NCI-H2227 treated with DMSO at 0.1 percent for 48 hours (cell line): ENCODE data around the gene ACER3.

ENCODE experiments used
- DNase-seq: peaks from one replicate; lab custom pipeline; 2025; lab: John Stamatoyannopoulos, UW

ACER3 gene

GRCh38 chr11:77074626-77075221 is 214.0 kb downstream of the ACER3 start:
- no peak for DNase-seq

GRCh38 chr11:77075425-77075905 is 214.7 kb downstream of the ACER3 start:
- no peak for DNase-seq
